NCI-H2227 treated with DMSO at 0.1 percent for 48 hours (cell line): ENCODE results near the gene WDR37.

Source experiments
- DNase-seq: peaks from one replicate; lab custom pipeline; 2025; lab: John Stamatoyannopoulos, UW

WDR37 gene

DNA sequence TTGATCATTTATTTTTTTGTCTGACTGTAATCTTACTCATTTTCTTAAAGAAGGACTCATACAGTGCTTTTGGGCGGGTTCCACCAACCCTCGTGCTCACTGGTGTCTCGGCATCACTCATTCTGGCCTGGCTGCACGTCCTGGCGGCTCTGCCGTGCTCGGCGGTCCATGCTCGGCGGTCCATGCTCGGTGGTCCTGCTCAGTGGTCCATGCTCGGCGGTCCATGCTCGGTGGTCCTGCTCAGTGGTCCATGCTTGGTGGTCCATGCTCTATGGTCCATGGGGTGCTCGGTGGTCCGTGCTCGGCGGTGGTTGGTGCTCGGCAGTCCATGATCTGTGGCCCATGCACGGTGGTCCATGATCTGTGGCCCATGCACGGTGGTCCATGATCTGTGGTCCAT is 72.5 kb downstream of the WDR37 start:
- DNase-seq, result no peak

DNA sequence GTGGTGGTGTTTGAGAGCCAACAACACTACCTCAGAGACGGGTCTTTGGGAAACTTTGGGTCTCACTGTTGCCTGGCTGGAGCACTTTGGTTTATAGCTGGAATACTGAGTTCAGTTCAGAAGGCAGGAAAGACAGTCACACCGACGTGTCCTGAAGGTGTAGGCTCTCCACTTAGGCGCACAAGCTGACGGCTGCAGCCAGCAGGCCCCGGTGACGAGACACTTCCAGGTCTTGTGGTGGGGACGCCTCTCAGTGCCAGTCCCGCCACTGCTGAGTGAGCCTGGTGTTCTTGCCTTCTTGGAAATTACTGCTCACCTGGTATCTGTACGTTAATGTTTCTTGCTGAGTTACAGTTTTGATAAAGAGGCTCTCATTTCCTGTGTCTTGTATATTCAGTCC is 74.0 kb downstream of the WDR37 start:
- no peak for DNase-seq

DNA sequence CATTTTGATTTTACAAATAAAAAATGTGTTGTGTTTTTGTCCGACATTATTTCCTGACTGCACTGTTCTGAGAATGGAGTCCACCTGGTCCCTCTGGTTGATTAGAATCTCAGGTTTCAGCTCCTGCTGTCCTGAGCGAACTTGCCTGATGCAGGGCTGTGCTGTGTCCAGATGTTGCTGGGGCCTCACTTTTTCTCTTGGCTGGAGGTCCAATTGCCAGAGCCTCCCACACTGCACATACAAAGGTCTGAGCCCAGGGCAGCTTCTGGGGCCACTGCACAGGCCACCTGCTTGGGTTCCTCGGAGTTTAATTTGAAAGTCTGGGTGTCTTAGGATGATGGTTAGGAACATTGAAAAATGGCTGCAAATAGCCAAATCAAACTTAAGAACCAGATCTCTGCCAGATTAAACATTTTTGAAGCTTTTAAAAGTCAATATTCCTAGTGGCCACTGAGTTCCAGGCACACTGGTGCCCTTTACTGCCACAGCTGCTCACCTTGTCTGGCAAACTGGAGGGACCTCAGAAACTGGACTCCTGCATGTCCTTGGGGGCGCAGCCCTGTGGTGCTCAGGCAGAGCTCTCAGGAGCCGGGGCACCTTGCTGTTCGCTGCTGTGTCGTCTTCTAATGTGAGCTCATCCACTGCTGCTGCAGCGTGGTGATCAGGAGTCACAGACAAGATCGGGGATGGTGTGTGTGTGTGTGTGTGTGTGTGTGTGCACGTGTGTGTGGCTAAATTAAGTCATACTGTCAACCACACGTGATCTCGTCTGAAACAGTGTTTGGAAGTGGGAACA is 75.0 kb downstream of the WDR37 start:
- no peak for DNase-seq

DNA sequence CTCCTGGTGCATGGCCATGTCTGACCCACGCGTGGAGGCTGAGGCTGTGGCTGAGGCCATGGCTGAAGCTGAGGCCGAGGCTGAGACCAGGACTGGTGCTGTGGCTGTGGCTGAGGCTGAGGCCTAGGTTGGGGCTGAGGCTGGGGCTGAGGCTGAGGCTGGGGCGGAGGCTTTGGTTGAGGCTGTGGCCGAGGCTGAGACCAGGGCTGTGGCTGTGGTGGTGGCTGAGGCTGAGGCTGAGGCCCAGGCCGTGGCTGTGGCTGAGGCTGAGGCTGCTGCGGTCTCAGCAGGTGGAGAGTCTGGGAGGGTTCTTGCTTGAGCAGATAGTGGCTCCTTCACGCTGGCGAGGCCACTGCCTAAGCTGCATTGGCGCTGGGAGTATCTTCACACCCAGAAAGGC is 76.4 kb downstream of the WDR37 start:
- DNase-seq, result no peak

DNA sequence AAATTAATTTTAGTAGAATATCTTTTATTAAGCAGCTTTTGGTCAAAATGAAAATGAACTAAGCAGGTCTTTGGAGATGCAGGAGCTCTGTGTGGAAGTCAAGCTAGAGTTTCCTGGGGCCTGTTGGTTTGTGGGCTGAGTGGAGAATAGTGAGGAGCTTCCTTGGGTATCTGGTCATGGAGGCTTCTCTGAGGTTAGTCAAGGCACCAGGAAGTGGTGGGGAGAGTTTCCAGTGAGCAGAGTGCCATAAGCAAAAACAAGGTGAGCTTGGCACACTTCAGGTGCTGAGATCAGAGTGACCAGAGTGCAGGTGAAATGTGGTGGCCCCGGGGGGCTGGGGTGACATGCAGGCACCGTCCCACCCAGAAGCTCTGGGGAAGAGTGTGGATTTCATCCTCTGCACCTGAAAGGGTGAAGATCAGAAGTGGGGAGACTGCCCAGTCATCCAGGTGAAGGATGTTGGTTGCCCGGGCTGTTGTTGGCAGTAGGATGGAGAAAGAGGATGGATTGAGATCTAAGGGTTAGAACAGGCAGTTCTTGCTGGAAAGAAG is 77.4 kb downstream of the WDR37 start:
- DNase-seq, result no peak

DNA sequence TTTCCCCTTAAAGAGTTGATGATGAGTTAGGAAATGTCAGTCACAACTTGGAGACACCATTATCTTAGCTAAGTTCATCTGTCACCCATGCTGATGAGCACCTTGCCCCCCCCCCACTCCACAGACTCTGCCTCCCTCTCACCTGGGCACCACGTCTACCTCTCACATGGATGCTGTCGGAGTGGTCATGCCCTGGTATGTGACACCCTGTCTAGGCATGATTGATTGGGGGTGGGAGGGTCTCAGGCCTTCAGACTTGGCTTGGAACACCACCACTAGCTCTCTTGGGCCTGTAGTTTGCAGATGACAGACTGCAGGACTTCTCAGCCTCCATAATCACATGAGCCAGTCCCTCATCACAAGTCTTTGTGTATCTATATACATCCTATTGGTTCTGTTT is 78.0 kb downstream of the WDR37 start:
- DNase-seq, result no peak

DNA sequence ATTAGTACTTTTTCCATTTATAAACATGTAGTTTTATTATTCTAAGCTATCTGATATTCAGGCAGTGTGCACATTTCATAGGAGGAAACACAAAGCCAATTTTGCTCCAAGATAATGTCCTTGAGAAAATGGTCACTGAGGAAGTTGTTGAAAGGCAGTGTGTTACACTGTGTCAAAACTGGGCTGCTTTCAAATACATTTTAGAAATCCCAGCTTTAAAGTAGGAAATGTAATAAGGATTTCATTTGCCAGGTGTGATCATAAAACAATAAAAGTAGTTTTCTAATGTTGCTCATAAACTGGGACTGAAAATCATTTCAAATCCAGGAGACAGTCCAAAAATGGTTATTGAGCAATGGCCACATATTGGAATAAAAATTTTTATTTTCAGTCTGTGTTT is 80.1 kb downstream of the WDR37 start:
- DNase-seq, result no peak

DNA sequence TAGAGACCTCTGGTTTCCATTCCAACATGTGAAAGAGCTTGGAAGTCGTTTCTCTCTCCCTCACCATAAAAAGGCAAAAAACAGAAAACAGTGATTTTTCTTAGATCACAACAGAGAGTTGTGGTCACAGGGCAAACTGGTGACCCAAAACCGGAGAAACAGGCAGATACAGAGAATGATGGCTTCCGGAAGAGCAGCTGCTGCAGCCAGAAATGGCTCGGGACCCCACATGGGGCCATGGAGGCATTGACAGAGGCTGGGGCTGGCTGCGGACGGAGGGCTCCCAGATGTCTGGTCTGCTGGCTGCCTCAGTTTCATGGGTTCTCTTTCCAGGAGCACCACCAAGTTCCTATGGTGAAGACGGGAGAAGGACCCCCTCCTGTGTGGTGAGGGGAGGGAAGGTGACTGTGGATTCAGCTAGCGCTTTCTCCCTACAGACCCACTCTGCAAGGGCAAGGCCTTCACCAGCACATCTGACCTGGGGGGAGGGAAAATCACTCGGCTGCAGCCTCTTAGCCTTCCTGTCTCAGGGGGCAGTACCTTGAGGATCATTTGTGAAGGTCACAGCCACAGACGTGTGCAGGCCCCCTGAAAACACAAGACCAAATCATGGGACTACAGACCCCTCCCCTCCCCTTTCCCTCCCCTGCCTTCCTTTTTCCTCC is 81.4 kb downstream of the WDR37 start:
- DNase-seq, result no peak

DNA sequence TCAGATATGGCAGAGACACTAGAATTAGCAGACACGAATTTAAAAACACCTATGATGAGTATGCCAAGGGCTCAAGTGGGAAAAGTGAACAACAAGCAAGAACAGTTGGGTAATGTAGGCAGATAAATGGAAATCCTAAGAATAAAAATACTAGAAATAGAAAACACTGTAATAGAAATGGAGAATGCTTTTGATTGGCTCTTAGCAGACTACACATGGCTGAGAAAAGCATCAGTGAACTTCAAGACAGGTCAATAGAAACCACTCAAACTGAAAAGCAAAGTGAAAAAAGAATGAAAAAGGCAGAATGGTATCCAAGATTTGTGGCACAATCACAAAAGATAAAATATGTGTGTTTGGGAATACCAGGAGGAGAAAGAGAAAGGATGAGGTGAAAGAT is 82.3 kb downstream of the WDR37 start:
- no peak for DNase-seq

DNA sequence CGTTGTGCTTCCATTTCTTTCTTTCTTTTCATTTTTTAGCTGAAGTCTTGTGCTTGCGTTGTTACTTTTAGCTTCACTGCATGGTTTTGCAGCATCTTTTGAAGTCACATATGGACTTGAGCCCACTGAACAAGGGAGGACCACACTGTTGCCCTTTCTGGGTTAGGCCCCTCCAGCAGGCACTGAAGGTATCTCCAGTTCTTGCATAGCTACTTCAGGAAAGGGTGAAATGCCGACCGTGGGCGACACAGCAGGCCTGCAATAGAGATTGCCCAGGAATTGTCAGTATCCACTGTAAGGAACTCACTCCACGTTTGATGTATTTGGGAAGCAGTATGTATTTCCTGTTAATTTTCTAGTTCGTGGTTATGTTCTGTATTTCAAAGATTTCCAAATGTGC is 85.1 kb downstream of the WDR37 start:
- no peak for DNase-seq

DNA sequence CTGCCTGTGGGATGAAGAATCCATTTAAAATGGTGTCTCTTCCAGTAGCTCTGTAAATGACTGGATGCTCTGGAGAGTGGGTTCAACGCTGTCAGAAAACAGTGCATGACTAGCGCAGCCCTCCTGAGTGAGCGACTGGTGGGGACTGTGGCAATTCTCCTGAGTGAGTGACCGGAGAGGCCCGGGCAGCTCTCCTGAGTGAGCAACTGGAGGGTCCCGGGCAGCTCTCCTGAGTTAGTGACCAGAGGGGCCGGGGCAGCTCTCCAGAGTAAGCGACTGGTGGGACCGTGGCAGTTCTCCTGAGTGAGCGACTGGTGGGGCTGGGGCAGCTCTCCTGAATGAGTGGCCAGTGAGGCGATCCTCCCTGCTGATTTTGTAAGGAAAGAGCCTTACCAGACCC is 85.5 kb downstream of the WDR37 start:
- DNase-seq, result no peak

DNA sequence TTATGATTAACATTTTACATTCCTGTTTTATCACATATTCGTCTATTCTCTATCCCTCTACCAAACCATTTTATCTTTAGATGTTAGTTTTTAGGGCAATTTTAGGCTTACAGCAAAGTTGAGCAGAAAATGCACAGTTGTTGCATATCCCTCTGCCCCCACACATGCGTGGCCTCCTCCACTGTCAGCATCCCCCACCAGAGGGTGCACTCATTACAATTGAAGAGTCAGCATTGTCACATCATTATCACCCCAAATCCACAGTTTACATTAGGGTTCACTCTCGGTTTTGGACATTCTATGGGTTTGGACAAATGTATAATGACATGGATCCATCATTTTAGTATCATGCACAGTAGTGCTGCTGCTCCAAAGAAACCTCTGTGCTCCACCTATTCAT is 86.4 kb downstream of the WDR37 start:
- DNase-seq, result no peak

DNA sequence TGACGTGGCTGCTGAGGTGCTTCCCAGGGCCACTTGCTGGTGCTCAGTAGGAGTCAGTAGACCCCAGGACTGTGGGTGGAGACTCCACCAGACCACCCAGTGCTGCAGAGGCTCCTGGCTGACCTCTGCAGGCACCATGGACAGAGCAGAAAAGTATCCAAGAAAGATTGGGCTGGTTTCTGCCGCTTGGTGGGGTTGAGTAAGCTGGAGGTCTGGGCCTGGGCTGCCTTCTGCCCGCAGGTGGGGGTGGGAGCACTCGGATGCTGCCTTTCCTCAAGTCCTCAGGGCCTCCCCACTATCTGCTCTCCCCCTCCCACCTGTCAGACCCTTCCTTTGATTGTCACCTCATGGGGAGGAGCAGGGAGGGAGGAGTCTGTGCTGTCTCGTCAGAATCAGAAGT is 91.6 kb downstream of the WDR37 start:
- no peak for DNase-seq

DNA sequence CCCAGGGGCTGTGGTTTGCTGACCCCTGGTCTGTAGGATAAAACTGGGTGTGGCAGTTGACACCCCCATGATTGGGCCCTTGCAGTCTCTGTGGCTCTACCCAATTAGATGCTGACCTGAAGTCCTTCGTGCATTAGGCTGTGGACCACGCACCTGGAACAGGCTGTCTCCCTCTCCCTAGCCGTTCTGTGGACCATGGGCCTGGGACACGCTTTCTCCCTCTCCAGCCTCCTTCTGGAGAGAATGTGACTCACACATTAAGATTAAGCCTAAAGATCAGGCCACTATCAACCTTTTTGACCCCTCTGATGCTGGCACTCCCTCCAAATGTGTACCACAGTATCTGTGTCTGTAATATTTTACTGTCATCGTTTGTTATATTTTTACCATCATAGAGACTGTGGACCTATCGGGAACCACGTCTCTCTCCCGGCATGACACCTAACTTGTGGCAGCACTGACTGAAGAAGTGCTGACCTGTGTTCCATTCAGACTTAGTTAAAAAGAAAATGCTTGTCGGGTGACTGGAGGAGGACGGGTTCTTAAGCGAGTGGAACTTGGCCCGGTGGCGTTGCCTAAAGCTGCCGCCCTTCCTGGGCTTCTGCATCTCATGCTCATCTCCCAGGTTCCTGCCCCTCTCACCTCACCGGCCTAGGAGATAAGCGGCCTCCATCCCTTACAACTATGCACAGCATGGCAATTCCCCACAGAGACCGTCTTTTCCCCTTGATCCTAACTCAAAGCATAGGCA is 92.8 kb downstream of the WDR37 start:
- no peak for DNase-seq

DNA sequence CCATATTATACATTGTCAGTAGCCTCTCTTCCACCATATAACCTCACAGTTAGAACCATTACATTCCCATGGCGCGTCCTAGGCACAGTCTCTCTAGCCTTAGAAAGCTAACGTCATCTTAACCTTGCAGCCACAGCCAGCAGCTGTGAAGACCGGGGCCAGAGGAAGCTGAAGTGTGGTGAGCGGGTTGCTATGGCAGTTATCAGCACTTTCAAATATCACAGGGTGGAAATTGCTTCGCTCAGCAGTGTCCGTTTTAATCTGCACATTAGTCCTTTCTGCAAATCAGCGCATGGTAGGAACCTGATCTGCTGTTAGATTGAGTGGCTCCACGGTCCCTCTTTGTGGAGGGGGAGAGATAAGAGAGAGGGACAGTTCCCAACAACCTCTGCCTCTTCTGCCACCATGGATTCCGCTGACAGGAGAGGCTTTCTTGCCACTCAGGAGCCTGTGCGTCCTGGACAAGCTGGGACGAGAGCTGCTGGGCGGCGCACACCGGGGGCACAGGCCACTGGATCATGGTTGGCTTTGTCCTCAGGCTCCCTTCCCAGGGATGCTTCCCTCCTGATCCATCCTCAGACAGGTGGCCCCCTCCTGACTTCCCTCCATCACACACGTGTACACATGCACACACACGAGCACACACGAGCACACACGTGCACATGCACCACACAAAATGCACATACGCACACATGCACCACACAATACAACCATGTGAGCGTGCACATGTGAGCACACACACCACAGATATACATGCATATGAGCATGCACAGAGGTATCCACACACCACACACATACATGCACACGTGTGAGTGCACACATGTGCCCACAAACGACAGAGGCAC is 93.8 kb downstream of the WDR37 start:
- DNase-seq, result no peak

DNA sequence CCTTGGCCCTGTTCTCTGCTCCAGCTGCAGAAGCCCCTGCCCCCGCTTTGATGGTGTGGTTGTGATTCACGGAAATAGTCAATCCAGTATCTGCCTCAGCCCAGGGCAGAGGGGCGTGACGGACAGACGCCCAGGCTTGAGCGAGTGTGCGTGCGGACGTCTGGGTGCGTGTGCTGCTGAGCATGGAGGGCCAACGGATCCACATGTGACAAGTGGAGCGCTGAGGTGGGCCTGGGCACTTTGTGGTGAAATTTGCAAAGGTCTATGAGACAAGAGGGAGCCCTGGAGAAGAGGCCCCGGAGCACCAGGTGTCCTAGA is 94.4 kb downstream of the WDR37 start:
- no peak for DNase-seq

DNA sequence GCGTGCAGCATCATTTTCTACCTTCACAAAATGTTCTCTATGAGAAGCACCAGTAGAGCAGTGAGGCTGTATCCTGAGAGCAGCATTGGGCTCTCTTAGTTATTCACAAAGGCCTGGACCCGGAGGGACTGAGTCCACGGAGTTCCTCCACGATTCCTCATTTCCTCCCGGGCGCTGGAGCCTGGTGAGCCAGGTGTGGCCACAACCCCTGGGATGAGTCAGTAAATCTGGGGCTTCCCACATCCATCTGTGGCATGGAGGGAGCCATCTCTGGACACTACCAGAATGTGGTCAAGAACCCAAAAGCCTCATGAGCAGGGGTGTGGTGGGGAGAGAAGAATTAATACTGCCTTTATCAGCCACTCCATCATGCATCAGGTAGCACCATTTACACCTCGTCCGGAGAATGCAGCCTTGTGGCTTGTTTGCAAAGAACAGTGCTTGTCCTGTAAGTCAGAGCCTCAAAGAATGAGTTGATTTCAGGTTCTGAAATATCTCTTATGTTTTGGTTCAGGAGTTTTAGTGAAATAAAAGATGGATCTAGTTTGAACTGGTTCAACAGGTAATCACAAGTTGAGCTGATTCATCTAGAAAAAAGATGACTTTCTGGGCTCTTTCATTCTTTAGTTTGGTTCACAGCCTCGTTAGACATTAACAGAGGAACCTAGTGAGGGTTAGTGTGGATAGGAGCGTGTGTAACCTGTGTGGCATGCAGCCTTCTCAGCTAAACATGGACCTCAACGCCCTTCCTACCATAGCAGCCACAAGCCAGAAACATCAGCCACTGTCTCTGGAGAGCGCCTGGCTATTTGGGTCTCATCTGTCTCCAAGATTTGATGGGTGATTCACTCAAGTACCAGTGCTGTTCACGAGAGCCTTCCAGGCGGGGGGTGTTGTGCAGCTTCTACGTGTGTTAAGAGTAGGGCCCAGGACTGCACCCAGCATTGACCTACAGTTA is 95.2 kb downstream of the WDR37 start:
- no peak for DNase-seq

DNA sequence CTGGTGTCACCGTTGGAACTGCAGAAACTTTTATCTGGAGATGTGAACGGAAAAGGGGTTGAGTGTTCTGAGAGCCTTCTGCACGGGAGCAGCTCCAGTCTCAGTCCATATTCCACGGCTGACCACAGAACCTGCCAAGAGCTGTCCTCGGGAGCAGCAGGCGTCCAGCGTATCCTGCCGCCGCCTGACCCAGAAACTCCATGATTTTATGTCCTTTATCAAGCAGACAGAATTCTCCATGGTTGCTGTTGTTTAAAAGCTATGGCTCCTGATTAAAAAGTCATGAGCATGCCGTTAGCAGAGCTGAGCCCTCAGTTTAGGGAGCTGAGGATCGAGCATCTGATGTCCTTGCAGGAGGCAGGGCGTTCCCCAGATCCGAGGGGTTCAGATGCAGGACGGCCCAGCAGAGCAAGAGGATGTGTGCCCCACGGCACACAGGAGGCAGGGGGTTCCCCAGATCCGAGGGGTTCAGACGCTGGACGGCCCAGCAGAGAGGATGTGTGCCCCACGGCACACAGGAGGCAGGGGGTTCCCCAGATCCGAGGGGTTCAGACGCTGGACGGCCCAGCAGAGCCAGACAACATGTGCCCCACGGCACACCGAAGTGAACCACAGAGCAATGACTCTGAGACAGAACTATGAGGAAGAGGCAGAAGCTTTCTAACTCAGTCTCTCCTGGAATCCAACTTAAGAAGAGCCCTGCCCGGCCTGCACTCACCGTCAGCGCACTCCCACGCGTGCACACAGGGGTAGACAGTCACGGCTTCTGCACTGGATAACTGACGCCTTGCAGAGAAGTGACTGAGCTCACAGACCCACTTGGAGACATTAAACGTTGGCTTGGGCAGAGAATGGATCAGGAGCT is 96.4 kb downstream of the WDR37 start:
- no peak for DNase-seq

DNA sequence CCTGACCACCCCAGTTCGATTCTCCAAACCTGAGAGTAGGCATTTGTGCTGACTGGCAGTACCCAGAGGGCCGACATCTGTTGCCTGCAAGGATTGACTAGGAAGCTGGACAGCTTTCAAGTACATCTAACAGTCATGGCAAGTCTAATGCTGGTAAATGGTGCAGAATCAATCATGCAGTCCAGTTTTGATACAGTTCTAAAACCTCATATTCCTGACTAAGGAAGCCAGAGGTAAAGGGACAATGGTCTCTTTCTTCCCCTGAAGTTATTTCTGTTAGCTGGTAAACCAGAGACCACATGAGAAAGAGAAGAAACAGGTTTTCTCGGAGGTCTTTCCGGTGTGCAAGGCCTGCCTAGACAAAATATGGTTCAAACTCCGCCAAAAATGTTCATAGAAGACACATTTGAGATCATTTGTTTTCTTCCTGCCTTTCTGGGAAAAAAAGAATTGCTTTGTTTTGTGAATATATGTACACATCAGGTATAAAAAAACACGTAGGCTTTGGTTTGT is 97.1 kb downstream of the WDR37 start:
- no peak for DNase-seq
